H9 (cell line): Measurements from ENCODE around the gene EIF2AK2. TPM values are rescaled to one million over a fixed set of nuclear protein-coding genes. Genes with fewer than 3 reads are reported as not detected.

ENCODE experiments used
- DNase-seq: peaks from one replicate; pipeline ENCODE4 v3.0.0-alpha.2; 2017
- H2AFZ ChIP-seq: one replicate; pipeline ENCODE4 v1.6.1; 2013; ENCODE audit warnings: mild to moderate bottlenecking, low read length, control low read depth, moderate library complexity
- H2AK5ac ChIP-seq: 2 replicates; pipeline ENCODE4 v1.6.1; 2013; ENCODE audit warnings: low read length, control low read depth, mixed read lengths; ENCODE audit not compliant: insufficient read length
- H2BK120ac ChIP-seq: one replicate; pipeline ENCODE4 v1.6.1; 2013; ENCODE audit warnings: low read depth, mild to moderate bottlenecking, low read length, control low read depth, inconsistent platforms; ENCODE audit not compliant: poor library complexity, severe bottlenecking
- H2BK12ac ChIP-seq: 2 replicates; pipeline ENCODE4 v1.6.1; 2013; ENCODE audit warnings: low read length, control low read depth, mixed read lengths, low read depth; ENCODE audit not compliant: insufficient read length
- H2BK15ac ChIP-seq: 2 replicates; pipeline ENCODE4 v1.6.1; 2013; ENCODE audit warnings: low read depth, low read length, control low read depth
- H2BK20ac ChIP-seq: one replicate; pipeline ENCODE4 v1.6.1; 2013; ENCODE audit warnings: low read depth, mild to moderate bottlenecking, low read length, control low read depth, inconsistent platforms; ENCODE audit not compliant: poor library complexity, severe bottlenecking
- H2BK5ac ChIP-seq: 2 replicates; pipeline ENCODE4 v1.6.1; 2013; ENCODE audit warnings: low read length, control low read depth, mixed read lengths; ENCODE audit not compliant: insufficient read length
- H3K14ac ChIP-seq: 2 replicates; pipeline ENCODE4 v1.6.1; 2013; ENCODE audit warnings: low read length, control low read depth; ENCODE audit not compliant: insufficient read depth
- H3K18ac ChIP-seq: 2 replicates; pipeline ENCODE4 v1.6.1; 2013; ENCODE audit warnings: low read depth, mild to moderate bottlenecking, mixed read lengths, low read length, control low read depth; ENCODE audit not compliant: insufficient read length
- H3K23ac ChIP-seq: 2 replicates; pipeline ENCODE4 v1.6.1; 2013; ENCODE audit warnings: low read length, control low read depth, mixed read lengths, low read depth; ENCODE audit not compliant: insufficient read length
- H3K23me2 ChIP-seq: 2 replicates; pipeline ENCODE4 v1.6.1; 2013; ENCODE audit warnings: low read depth, mild to moderate bottlenecking, mixed read lengths, low read length, control low read depth; ENCODE audit not compliant: insufficient read length, poor library complexity, severe bottlenecking
- H3K27ac ChIP-seq: 2 replicates; pipeline ENCODE4 v1.5.1; 2013; ENCODE audit warnings: low read length, control low read depth, mixed read lengths, low read depth; ENCODE audit not compliant: insufficient read length
- H3K27me3 ChIP-seq: 2 replicates; pipeline ENCODE4 v1.6.1; 2013; ENCODE audit warnings: low read length, control low read depth, inconsistent platforms; ENCODE audit not compliant: insufficient read depth
- H3K4ac ChIP-seq: 2 replicates; pipeline ENCODE4 v1.6.1; 2013; ENCODE audit warnings: low read depth, mild to moderate bottlenecking, control low read depth, inconsistent platforms, low read length, moderate library complexity
- H3K4me1 ChIP-seq: 2 replicates; pipeline ENCODE4 v1.6.1; 2013; ENCODE audit warnings: low read length, control low read depth, inconsistent platforms; ENCODE audit not compliant: insufficient read depth
- H3K4me2 ChIP-seq: 2 replicates; pipeline ENCODE4 v1.6.1; 2013; ENCODE audit warnings: low read length, control low read depth, mixed read lengths; ENCODE audit not compliant: insufficient read length, insufficient read depth
- H3K56ac ChIP-seq: 2 replicates; pipeline ENCODE4 v1.6.1; 2013; ENCODE audit warnings: low read depth, mild to moderate bottlenecking, mixed read lengths, low read length, control low read depth; ENCODE audit not compliant: insufficient read length
- H3K79me1 ChIP-seq: 2 replicates; pipeline ENCODE4 v1.6.1; 2013; ENCODE audit warnings: low read depth, mild to moderate bottlenecking, moderate library complexity, low read length, control low read depth, inconsistent platforms; ENCODE audit not compliant: insufficient read depth, poor library complexity, severe bottlenecking
- H3K79me2 ChIP-seq: 2 replicates; pipeline ENCODE4 v1.6.1; 2013; ENCODE audit warnings: low read length, control low read depth, inconsistent platforms; ENCODE audit not compliant: insufficient read depth
- H3K9ac ChIP-seq: 2 replicates; pipeline ENCODE4 v1.6.1; 2013; ENCODE audit warnings: low read length, control low read depth, mixed read lengths; ENCODE audit not compliant: insufficient read length; ENCODE audit errors: extremely low read depth
- H3K9me3 ChIP-seq: one replicate; pipeline ENCODE4 v1.6.1; 2013; ENCODE audit warnings: low read depth, low read length, inconsistent platforms; ENCODE audit not compliant: control insufficient read depth
- H3T11ph ChIP-seq: one replicate; pipeline ENCODE4 v1.6.1; 2013; ENCODE audit warnings: mild to moderate bottlenecking, low read length, control low read depth, inconsistent platforms
- H4K20me1 ChIP-seq: one replicate; pipeline ENCODE4 v1.6.1; 2013; ENCODE audit not compliant: control insufficient read depth, insufficient read length, insufficient read depth
- H4K5ac ChIP-seq: 2 replicates; pipeline ENCODE4 v1.6.1; 2013; ENCODE audit warnings: low read depth, mild to moderate bottlenecking, mixed read lengths, low read length, control low read depth; ENCODE audit not compliant: insufficient read length
- H4K8ac ChIP-seq: replicated peaks from 2 replicates; pipeline ENCODE4 v1.6.1; 2013; ENCODE audit warnings: low read length, control low read depth, mixed read lengths, low read depth; ENCODE audit not compliant: insufficient read length
- H4K91ac ChIP-seq: 2 replicates; pipeline ENCODE4 v1.6.1; 2013; ENCODE audit warnings: low read depth, mild to moderate bottlenecking, moderate library complexity, mixed read lengths, low read length, control low read depth; ENCODE audit not compliant: insufficient read length
- H3K27ac Mint-ChIP-seq, 3 experiments: 2 replicates in 2 of 3; 3 replicates in 1 of 3; pipeline ENCODE4 v1.8.0; 2020 to 2021; ENCODE audit warnings: mixed read lengths in 3 of 3, mild to moderate bottlenecking in 1 of 3, moderate library complexity in 1 of 3
- H3K27me3 Mint-ChIP-seq: 2 replicates; pipeline ENCODE4 v1.8.0; 2021; ENCODE audit warnings: low read depth, mild to moderate bottlenecking, moderate library complexity, mixed read lengths
- H3K36me3 Mint-ChIP-seq, 3 experiments: 2 replicates in 2 of 3; 3 replicates in 1 of 3; pipeline ENCODE4 v1.8.0; 2020 to 2021; ENCODE audit warnings: low read depth in 3 of 3, mixed read lengths in 3 of 3; ENCODE audit not compliant: insufficient read depth in 1 of 3
- H3K4me1 Mint-ChIP-seq, 2 experiments: 2 replicates each; pipeline ENCODE4 v1.8.0; 2020; ENCODE audit warnings: mixed read lengths in 2 of 2
- H3K4me3 Mint-ChIP-seq, 2 experiments: 2 replicates in 1 of 2; 3 replicates in 1 of 2; pipeline ENCODE4 v1.8.0; 2020 to 2021; ENCODE audit warnings: mild to moderate bottlenecking in 2 of 2, mixed read lengths in 2 of 2, moderate library complexity in 1 of 2
- H3K9me3 Mint-ChIP-seq, 2 experiments: 2 replicates in 1 of 2; 3 replicates in 1 of 2; pipeline ENCODE4 v1.8.0; 2020; ENCODE audit warnings: mild to moderate bottlenecking in 2 of 2, mixed read lengths in 2 of 2, moderate library complexity in 1 of 2
- CTCF ChIP-seq: fragments of 200-600 bp; sonication (generic); conservative IDR thresholded peaks from 3 replicates; pipeline ENCODE4 v1.8.0; 2021; ENCODE audit warnings: antibody characterized with exemption, mild to moderate bottlenecking
- WGBS: extraction: QIAGEN DNeasy Blood & Tissue Kit; methylation state at CpG from one replicate; pipeline ENCODE4 v1.1.7; 2013; ENCODE audit warnings: missing lambda C conversion rate, low lambda C conversion rate, mixed read lengths; ENCODE audit not compliant: insufficient read length; ENCODE audit errors: extremely low coverage; 5-methylcytosine and 5-hydroxymethylcytosine counted together
- total RNA-seq: library from RNA; stranded (reverse); gene quantifications from 2 replicates; pipeline ENCODE4 v1.2.1, GENCODE V29; 2021

The EIF2AK2 gene
- total RNA-seq, 1 experiment from 2014 or later, result 55.7 TPM

GRCh38 chr2:37080689-37081088 is 76.1 kb downstream of the EIF2AK2 start:
- Histone ChIP-seq H3K27me3 (no peaks in the 10 kb centered on the region), H3K23me2 (peaks cover 2% of the 10 kb centered on the region), H3K4ac (no peak overlapping the region), H4K91ac (no peak overlapping the region), H3K79me2 (no peaks in the 10 kb centered on the region), H2BK15ac (no peak overlapping the region), H4K20me1 (no peaks in the 10 kb centered on the region), H2BK20ac (no peak overlapping the region), H2BK5ac (no peak overlapping the region), H2BK12ac (no peak overlapping the region), H3K9me3 (no peaks in the 10 kb centered on the region), H2BK120ac (no peak overlapping the region), H3K56ac (no peak overlapping the region), H3T11ph (no peak overlapping the region), H2AFZ (no peak overlapping the region), H3K9ac (no peak overlapping the region), H3K4me1 (no peaks in the 10 kb centered on the region), H4K5ac (no peak overlapping the region), H3K23ac (no peak overlapping the region), H3K14ac (no peak overlapping the region), H2AK5ac (no peak overlapping the region), H4K8ac (no peak overlapping the region), H3K79me1 (no peaks in the 10 kb centered on the region), H3K27ac (no peak overlapping the region), H3K18ac (no peak overlapping the region), H3K4me2 (no peak overlapping the region)
- Mint-ChIP-seq H3K27ac (no peak overlapping the region), H3K4me1 (peaks cover 4 to 5% of the 10 kb centered on the region in 2 experiments; a peak in 2 of 4 replicates), H3K9me3 (no peaks in the 10 kb centered on the region), H3K36me3 (peaks cover 0 to 27% (median 3%) of the 10 kb centered on the region in 3 experiments; a peak in 2 of 7 replicates), H3K4me3 (no peak overlapping the region), H3K27me3 (no peaks in the 10 kb centered on the region)
- no CpG with 5 or more reads among the region's 3 CpGs for WGBS
- TF ChIP-seq CTCF, result no peak
- DNase-seq, result no peak
